HG02623 (cell line): ENCODE measurements around the gene N4BP2L1.
"Not testable (repeated sequence)": the region's sequence is repeated elsewhere in the genome, so short reads cannot be mapped to it uniquely, and the experiment has no call there.

Experiments used
- ATAC-seq: cut with Tn5 transposase; IDR thresholded peaks from one replicate; pipeline ENCODE4 v1.9.1; 2021; ENCODE audit warnings: moderate library complexity; ENCODE audit not compliant: unreplicated experiment

N4BP2L1 gene

GRCh38 chr13:32391101-32391619 lies 36.8 kb downstream of the N4BP2L1 start:
- ATAC-seq: no peak

- no peak for ATAC-seq
Measured at GRCh38 chr13:32390484-32390883, 37.4 kb downstream of the N4BP2L1 start.

- peak; percentile 67 for ATAC-seq
Measured at GRCh38 chr13:32390048-32390447, 37.9 kb downstream of the N4BP2L1 start.

GRCh38 chr13:32385410-32385809 lies 42.5 kb downstream of the N4BP2L1 start:
- ATAC-seq: no peak

GRCh38 chr13:32384702-32385101 lies 43.2 kb downstream of the N4BP2L1 start:
- no peak for ATAC-seq

- no peak for ATAC-seq
Measured at GRCh38 chr13:32383836-32384618, 43.9 kb downstream of the N4BP2L1 start.

- ATAC-seq: no peak
Measured at GRCh38 chr13:32381539-32381938, 46.4 kb downstream of the N4BP2L1 start.

- ATAC-seq: no peak
Measured at GRCh38 chr13:32378012-32378411, 49.9 kb downstream of the N4BP2L1 start.

- no peak for ATAC-seq
Measured at GRCh38 chr13:32376642-32377415, 51.1 kb downstream of the N4BP2L1 start.

- no peak for ATAC-seq
Measured at GRCh38 chr13:32370805-32371204, 57.1 kb downstream of the N4BP2L1 start.

GRCh38 chr13:32362574-32362973 lies 65.4 kb downstream of the N4BP2L1 start:
- ATAC-seq: no peak

- not testable (repeated sequence) for ATAC-seq
Measured at GRCh38 chr13:32355935-32356334, 72.0 kb downstream of the N4BP2L1 start.

GRCh38 chr13:32354040-32354439 lies 73.9 kb downstream of the N4BP2L1 start:
- no peak for ATAC-seq

GRCh38 chr13:32350839-32351441 lies 77.0 kb downstream of the N4BP2L1 start:
- ATAC-seq: not testable (repeated sequence)
